VCaP (cell line): ENCODE data around the gene MACF1.
"Not testable (repeated sequence)": the region's sequence is repeated elsewhere in the genome, so short reads cannot be mapped to it uniquely, and the experiment has no call there.

ENCODE experiments used
- H3K27ac ChIP-seq: fragments of 450-650 bp; 2 replicates; pipeline ENCODE4 v1.5.1; 2017
- TF ChIP-seq, protein P1 (sequence below): fragments of 450-650 bp; conservative IDR thresholded peaks from 2 replicates; pipeline ENCODE4 v1.5.1; 2017; ENCODE audit warnings: mild to moderate bottlenecking, moderate library complexity

MACF1 gene

DNA sequence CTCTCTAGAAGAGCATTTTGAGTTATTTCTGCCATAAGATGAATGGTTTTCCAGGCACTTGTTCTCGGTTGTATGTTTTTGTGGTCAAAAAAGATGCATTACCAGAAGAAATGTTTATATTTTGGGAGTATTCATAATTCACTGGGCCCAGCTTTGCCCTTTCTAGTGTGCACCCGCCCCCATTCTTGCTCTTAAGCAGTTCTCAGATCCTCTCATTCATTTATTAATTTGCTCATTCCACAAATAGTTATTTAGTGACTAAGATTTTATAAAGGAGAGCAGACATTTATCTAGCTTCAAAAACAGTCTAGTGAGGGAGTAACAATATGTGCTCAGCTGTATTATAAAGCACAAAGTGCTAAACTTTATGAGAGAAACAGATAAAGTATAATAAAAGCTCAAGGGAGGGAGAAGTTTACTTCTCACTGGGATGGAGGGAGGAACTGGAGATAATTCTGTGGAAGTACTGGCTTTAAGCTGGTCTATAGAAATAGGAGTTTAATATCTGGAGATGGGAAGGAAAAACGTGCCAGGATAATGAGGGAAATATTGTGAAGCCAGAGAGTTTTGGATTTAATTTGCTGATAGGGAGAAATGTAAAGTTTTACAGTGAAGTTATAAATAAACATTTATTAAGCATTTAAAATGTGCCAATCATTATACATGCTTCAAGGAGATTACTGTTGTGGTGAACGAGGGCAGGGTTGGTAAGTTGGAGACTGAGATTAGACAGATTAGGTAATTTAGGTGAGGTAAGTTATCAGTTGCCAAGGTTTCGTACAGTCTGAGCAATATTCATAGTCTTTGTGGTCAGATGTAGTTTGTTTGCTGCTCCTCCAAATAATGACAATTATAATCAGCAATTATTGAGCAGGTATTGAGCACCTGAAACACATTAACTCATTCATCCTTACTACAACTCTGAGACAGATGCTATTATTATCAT is 9.1 kb upstream of the MACF1 start:
- TF ChIP-seq, protein P1, sequence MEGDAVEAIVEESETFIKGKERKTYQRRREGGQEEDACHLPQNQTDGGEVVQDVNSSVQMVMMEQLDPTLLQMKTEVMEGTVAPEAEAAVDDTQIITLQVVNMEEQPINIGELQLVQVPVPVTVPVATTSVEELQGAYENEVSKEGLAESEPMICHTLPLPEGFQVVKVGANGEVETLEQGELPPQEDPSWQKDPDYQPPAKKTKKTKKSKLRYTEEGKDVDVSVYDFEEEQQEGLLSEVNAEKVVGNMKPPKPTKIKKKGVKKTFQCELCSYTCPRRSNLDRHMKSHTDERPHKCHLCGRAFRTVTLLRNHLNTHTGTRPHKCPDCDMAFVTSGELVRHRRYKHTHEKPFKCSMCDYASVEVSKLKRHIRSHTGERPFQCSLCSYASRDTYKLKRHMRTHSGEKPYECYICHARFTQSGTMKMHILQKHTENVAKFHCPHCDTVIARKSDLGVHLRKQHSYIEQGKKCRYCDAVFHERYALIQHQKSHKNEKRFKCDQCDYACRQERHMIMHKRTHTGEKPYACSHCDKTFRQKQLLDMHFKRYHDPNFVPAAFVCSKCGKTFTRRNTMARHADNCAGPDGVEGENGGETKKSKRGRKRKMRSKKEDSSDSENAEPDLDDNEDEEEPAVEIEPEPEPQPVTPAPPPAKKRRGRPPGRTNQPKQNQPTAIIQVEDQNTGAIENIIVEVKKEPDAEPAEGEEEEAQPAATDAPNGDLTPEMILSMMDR: no peak
- peak overlapping the region; percentile 30; the same call in 1 of the 2 replicates for H3K27ac ChIP-seq

DNA sequence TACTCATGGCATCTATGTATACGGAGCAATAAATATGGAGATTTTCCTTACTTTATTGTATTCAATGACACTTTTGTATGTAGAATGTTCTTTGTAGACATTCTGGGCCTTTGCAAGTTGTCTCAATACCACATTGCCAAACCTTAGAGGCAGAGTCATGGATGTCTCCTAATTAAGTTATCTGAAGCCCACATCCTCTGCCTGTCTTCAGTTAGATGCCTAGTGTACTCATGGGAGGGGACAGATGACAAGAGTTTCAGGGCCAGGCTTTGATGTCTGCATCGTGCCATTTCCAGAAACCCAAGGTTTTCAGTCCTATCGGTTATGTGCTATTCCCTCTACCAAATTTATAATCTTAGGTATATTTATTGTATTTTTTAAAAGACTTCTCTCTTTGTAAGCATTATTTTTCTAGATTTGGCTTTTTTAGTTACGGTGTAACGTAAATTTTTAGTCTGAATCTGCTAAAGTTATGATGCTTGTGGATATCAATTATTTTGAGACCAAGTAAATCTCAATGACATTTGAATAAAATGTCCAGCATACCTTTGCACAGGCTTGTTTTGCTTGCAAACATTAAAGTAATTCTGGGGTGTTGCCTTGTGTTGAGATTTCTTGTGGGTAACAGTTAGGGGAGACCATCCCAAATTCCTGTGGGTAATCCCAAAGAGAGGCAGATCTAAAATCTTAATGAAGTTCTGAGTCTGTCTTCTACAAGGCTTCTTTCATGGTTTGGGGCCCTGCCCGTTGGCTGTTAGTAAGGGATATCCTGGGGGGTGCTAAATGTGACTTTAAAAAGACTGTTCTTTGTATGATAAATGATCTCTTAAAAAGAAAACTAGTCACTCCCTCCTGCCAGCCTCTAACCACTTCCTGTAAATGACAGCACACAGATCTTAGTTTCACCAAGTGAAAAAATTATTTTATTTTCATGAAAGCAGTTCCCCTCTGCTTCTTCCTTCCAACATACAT is 8.0 kb upstream of the MACF1 start:
- TF ChIP-seq, protein P1: no peak
- no peak overlapping the region for H3K27ac ChIP-seq

DNA sequence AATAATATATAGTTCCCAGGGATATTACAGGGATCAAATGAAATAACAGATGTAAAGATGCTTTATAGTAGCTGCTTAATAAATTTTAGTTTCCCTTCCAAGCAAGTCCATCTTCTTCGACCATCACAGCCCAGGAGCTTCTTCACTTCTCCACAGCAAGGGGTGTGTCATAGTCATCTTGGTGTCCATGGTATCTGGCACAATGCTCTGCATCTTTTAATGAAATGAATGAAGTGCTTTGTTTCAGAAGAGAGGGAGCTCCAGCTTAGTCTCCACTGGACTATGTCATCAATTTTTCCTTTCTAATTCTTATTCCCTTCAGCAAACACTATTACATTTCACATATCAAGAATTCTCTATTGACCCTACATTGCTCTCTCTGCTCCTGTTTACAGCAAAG is 4.9 kb upstream of the MACF1 start:
- TF ChIP-seq, protein P1: no peak
- no peak overlapping the region for H3K27ac ChIP-seq

DNA sequence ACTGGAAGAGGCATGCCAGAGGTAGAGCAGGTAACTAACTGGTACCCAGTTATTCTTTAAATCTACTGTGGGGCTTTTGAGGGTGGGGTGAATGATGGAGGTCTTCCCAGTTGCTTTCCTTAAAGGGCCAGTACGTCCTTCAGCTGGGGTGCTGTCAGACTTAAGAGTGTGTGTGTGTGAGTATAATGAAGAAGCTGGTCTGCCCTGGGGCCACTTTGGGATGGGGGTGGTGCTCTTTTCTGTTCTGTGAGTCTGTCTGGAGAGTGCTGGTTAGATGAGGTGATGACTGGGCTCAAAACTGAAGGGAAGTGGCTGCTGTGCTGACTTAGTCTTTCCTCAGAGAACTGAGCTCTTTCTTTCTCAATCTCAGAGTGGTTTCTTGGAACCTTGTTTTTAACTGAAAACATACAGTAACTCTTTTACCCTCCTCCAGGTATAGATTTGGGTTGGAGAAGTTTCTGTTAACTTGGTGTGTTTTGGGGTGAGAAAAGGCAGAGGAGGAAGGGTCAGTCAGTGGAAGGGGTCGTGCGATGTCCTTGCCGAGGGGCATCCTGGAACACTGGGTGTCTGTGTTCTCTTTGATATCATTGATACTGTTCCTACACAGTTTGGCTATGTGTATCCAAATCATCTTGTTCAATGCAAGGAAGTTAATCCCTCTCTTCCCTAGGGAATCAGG is 746 bp downstream of the MACF1 start:
- TF ChIP-seq, protein P1: no peak
- H3K27ac ChIP-seq: no peak overlapping the region

DNA sequence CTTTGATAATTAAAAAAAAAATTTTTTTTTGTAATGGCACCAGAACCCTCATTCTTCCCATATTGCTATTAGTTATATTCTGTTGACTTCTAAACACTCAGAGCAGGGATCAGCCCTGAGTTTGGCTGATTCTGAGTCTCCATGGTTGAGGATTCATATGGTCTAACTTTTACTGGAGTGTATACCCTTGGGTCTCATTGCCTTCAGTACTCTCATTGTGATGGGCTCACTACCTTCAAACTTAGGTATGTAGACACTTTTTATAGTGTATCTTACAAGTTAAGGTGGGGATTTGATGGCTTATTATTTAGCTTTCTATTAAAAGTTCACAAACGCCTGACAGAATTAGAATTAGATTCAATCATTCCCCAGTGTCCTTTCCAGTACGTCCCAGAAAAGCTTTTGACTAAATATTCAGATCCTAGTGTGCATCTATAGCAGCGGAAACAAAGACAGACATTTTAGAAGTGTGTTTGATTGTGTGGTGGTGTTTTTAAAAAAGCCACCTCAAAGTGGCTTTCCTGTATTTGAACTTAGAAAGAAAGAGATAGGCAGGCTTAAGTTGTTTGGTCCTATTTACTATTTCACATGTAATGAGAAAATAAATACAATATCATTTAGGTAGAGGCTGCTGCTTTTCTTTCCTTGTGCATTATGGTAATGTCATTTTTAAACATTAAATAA is 1.4 kb downstream of the MACF1 start:
- H3K27ac ChIP-seq: no peak overlapping the region
- TF ChIP-seq, protein P1: no peak

DNA sequence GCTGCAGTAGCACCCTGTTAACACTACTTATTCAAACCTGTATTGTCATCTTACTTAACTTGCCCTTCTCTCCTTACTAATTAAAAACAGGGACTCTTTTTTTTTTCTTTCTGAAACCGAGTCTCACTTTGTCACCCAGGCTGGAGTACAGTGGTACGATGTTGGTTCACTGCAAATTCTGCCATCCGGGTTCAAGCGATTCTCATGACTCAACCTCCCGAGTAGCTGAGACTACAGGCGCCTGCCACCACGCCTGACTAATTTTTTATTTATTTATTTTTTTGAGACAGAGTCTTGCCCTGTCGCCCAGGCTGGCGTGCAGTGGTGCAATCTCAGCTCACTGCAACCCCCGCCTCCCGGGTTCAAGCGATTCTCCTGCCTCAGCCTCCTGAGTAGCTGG is 3.9 kb downstream of the MACF1 start:
- H3K27ac ChIP-seq: not testable (repeated sequence)

DNA sequence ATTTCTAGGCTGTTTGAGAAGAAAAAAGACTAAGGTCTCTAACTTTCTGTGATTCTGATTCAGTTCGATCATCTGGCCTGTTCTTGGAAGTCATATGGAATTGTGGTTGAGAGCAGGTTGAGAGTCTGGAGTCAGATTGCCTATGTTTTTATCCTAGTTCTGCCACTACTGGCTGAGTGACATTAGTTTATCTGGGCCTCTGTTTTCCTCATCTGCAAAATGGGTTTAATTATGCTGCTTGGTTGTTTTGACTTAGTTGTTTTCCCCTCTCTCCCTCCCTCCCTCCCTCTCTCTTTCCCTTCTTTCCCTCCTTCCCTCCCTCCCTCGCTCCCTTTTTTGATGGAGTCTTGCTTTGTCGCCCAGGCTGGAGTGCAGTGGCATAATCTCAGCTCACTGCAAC is 6.2 kb downstream of the MACF1 start:
- no peak overlapping the region for H3K27ac ChIP-seq
- TF ChIP-seq, protein P1: no peak
